PFSK-1 (cell line): ENCODE measurements around the gene PPFIBP1.

Experiments used
- REST ChIP-seq, 2 experiments: IDR thresholded peaks; 2 replicates each; pipeline versions ENCODE4 v1.6.1 to v1.8.0; 2011 to 2012; ENCODE audit warnings: low read depth in 2 of 2, low read length in 2 of 2, control low read depth in 1 of 2, inconsistent platforms in 1 of 2, mild to moderate bottlenecking in 1 of 2, moderate library complexity in 1 of 2; ENCODE audit not compliant: insufficient read depth in 1 of 2
- SIN3A ChIP-seq: IDR thresholded peaks from 2 replicates; pipeline ENCODE4 v1.6.1; 2012; ENCODE audit warnings: mild to moderate bottlenecking, low read length, moderate library complexity, borderline replicate concordance; ENCODE audit not compliant: insufficient read depth

GRCh38 chr12:27575762-27576118 lies 51.7 kb downstream of the PPFIBP1 start:
- TF ChIP-seq SIN3A (no peak), REST (IDR thresholded peaks at IDR 0.05; ENCODE audit: insufficient read depth in 1 of 2, low read depth in 2 of 2, low read length in 2 of 2) (no peak)
